NCI-H2081 treated with DMSO at 0.1 percent for 48 hours (cell line): ENCODE data around the gene DDX56.
"Not testable (repeated sequence)": the region's sequence is repeated elsewhere in the genome, so short reads cannot be mapped to it uniquely, and the experiment has no call there.

Source experiments
- DNase-seq: peaks from one replicate; lab custom pipeline; 2025; lab: John Stamatoyannopoulos, UW

The DDX56 gene

GRCh38 chr7:44563171-44563679, 10.5 kb downstream of the DDX56 start:
- DNase-seq: no peak

GRCh38 chr7:44562622-44562962, 11.1 kb downstream of the DDX56 start:
- not testable (repeated sequence) for DNase-seq

DNA sequence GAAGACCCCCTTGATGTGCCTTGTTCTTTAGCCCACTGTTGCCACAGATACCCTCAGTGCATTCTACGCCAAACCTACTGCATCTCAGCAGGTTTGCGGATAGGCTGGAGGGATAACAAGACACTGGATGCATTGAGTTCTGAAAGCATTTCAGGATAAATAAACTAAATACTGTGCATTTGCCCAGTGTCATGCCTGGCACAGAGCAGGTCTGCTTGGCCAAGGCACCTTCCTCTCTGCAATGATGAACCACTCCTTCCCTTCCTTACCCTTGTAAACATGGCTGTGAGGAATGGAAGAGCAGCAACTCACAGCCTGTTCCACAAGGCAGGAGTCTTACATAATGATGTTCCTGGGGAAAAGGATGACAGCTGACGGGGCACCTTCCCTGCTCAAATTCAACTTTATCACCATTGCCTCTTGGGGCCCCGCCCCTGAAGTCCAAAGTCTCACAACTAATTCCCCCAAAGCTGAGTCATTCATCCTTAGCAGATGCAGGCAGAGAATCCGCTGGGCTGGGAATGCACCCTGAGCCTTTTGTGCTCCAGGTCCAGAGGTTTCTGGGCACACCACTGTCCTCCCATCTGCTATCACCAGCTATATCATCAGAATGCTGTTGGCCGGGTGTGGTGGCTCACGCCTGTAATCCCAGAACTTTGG, 11.6 kb downstream of the DDX56 start:
- no peak for DNase-seq

DNA sequence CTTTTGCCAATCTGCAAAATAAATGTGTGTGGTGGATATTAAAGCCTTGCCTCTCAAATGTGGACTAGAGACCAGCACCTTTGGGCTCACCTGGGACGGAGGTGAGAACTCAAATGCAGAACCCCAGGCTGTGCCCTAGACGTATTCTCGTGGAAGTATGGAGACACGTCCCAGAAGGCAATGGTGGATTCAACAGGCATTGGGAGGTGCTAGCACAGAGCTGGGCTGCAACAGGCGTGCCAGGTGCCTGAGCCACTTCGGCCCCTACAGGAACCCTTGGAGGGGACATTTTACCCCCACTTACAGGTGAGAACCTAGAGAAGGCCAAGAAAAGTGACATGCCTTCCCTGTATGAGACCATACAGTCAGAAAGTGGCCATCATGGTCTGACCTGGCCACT, 12.2 kb downstream of the DDX56 start:
- DNase-seq: no peak

- no peak for DNase-seq
These were observed 14.2 kb downstream of the DDX56 start for GRCh38 chr7:44559485-44559884.

GRCh38 chr7:44557485-44557884, 16.2 kb downstream of the DDX56 start:
- DNase-seq: no peak

GRCh38 chr7:44555350-44555749, 18.4 kb downstream of the DDX56 start:
- no peak for DNase-seq

DNA sequence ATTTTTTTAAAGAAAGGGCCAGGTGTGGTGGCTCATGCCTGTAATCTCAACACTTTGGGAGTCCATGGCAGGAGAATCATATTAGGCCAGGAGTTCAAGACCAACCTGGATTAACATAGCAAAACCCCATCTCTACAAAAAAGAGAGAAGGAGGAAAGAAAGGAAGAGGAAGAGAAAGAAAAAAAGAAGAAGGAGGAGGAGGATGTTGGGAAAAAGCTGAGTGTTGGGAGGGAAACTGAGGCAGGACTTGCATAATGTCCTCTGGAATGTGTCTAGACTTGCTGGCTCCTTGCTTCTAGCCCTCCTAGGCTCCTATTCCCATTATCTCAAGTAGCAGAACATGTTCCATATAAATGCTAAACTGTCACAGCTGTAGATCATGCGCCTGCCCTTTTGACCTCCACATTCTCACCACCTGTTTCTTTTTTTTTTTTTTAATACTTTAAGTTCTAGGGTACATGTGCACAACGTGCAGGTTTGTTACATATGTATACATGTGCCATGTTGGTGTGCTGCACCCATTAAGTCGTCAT, 21.2 kb downstream of the DDX56 start:
- not testable (repeated sequence) for DNase-seq

GRCh38 chr7:44549457-44549856, 24.3 kb downstream of the DDX56 start:
- no peak for DNase-seq

GRCh38 chr7:44548893-44549292, 24.8 kb downstream of the DDX56 start:
- no peak for DNase-seq

GRCh38 chr7:44547536-44548231, 26.0 kb downstream of the DDX56 start:
- DNase-seq: no peak

DNA sequence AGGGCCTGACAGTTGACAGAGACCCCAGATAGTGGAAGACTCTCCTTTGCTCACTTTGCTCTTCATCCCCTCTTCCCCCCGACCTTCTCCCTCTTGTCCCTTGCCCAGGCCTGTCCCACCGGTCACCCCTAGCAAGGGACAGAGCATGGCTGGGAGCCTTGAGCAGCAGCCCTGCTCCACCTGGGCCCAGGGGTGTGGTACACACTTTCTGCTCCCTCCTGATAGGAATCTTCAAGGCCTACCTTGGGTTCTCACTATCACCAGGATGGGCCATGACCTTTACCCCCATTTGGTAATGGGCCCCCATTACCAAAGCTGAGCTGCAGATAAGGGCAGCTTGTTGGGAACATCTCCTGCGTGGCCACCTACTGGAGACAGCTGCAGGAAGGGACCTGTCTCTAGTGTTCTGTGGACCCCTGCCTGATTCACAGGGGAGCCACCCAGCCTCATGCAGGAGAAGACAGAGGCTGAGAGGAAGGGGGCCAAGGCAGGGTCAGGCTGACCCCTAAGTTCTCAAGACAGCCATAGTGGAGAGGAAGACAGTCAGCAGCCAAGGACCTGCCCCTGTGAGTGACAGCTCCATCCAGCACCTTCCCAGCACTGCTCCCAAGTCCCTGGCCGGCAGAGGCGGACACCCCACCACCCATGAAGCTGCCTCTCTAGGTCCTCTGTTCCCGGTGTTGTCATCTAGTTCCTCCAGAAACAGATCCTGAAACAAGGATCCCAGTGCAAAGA, 31.7 kb downstream of the DDX56 start:
- DNase-seq: no peak

GRCh38 chr7:44541028-44541869, 32.5 kb downstream of the DDX56 start, which contains the start of gene NPC1L1:
Gene NPC1L1 (minus strand): TSS chr7:44541330. CDS start chr7:44541259, 71 bp downstream.
- DNase-seq: no peak

DNA sequence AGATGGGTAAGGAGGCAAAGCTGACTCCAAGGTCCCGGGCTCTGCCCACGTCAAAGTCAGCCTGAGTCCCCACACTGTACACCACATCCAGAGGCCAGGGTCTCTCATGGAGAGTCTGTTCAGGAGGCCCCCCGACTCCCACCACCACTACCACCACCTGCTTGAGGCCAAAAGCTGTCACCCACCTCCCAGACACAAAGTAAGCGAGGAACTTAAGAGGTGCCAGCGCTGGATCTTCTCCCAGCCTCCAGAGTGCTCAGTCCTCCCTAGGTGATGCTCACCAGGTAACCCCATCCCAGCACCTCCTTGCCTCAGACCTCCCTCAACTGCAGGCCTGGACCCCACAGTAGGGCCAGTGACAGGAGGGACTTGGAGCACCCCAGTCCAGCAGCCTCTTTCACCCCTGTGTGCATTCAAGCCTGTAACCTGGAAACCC, 33.1 kb downstream of the DDX56 start:
- DNase-seq: no peak

DNA sequence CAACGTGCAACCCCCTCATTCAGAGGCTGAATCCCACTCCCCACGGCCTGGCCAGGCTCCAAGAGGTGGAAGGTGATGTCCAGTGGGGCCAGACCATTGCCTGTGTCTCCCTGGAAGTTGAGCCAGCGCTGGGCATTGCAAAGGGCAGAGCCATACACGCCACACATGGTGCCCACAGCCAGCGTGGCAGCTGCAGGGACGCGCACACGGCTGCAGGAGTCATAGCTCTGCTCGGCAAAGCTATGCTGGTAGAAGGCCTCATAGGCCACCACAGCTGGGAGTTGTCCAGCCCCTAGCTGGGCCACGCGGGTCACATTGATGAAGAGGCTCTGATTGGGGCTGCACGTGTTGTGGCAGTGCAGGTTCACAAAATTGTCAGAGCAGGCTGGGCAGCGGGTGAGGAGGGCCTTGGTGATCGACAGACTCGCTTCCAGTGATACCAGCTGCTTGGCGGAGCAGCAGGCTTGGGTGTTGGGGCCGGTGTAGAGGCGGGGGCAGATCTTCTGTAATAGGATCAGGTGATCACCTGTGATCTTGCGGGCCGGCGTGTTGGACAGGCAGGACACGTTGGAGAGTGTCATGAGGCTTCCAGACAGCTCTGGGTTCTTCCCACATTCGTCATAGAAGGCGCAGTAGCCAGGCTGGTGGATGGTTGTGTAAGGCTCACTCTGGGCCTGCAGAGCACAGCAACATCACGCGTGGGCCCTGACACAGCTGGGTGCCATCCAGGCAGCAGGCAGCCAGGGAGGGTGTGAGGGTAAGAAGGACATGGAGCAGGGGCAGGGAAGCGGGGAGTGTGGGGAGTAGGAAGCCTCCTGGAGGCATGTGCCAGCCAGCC, 33.8 kb downstream of the DDX56 start:
- no peak for DNase-seq

DNA sequence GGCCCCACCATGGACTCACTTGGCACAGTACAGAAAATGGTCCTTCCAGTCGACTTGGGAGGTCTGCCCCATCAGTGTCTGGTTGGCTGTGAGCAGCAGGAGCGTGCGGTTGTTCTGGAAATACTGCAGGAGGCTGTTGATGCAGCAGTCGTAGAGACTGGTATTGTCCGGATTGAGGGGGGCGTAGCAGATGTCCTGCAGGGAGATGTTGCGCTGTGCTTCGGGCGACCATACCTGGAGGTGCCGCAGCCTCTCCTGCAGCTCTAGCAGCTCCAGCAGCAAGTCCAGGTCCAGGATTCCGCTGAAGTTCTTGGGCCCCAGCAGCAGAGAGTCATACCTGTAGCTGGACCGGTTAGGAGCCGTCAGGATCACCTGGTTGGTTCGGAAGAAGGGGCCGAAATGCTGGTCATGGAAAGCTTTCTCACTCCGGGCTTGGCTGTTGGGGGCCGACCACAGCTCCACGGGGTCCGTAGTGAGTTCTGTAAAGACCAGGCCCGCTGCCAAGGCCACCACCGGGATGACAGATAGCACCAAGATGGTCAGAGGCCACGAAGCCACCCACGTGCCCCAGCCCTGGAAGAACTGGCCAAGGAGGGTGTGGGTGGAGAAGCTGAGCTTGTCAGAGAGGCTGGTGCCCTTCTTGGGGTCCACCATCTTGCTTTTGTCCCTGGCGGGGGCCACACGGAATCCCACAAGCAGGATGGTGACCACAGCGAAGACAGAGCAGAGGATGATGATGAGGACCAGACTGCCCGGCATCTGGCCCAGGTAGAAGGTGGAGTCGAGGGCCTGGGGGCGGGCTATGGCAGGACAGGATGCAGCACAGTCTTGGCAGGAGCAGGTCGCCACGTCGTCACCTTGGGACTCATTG, 34.7 kb downstream of the DDX56 start:
- no peak for DNase-seq

GRCh38 chr7:44538093-44538797, 35.5 kb downstream of the DDX56 start:
- DNase-seq: no peak

GRCh38 chr7:44537442-44537841, 36.3 kb downstream of the DDX56 start:
- no peak for DNase-seq

- no peak for DNase-seq
These were observed 37.6 kb downstream of the DDX56 start for GRCh38 chr7:44536090-44536489.
